ENCODE results near the gene MATN4.

DNA sequence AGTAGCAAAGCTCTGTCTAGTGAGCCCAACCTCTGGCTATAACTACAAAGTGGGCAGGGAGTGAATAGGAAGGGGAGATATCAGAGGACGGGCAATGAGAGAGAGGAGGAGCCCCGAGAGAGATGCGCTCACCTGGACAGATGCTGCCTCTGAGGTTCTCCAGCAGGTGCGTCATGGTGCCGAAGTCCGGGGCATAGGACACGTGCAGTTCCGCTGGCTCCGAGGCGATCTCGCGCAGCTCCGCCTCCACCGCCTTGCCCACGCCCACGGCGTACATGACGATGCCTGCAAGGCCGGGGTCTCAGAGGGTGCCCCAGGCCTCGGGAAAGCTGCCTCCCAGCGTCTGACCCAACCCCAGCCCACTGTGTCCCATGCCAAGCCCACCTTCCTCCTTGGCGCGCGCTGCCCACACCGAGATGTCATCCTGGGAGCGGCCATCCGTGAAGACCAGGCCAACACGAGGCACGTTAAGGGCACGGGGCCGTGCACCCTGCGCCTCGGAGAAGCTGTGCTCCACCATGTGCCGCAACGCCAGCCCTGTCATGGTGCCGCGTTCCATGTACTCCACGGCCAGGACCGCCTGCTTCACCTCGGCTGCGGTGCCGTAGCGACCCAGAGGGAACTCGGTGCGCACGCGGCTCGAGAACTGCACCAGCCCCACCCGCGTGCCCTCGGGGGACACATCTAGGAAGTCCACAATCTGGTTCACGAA, 10.2 kb downstream of the MATN4 start:
- TF ChIP-seq, protein P1, sequence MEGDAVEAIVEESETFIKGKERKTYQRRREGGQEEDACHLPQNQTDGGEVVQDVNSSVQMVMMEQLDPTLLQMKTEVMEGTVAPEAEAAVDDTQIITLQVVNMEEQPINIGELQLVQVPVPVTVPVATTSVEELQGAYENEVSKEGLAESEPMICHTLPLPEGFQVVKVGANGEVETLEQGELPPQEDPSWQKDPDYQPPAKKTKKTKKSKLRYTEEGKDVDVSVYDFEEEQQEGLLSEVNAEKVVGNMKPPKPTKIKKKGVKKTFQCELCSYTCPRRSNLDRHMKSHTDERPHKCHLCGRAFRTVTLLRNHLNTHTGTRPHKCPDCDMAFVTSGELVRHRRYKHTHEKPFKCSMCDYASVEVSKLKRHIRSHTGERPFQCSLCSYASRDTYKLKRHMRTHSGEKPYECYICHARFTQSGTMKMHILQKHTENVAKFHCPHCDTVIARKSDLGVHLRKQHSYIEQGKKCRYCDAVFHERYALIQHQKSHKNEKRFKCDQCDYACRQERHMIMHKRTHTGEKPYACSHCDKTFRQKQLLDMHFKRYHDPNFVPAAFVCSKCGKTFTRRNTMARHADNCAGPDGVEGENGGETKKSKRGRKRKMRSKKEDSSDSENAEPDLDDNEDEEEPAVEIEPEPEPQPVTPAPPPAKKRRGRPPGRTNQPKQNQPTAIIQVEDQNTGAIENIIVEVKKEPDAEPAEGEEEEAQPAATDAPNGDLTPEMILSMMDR (IDR thresholded peaks at IDR 0.05), result no peak
- no peak for TF ChIP-seq POLR2A (IDR thresholded peaks at IDR 0.05)

Data from uterus (tissue), 2 donors.